ENCODE measurements around the gene C11orf87. TPM values are rescaled to one million over a fixed set of nuclear protein-coding genes. Genes with fewer than 3 reads are reported as not detected.
A peak's percentile ranks its signal among the peaks of the same experiment; 100 is the strongest.

C11orf87 gene
- total RNA-seq: not detected

DNA sequence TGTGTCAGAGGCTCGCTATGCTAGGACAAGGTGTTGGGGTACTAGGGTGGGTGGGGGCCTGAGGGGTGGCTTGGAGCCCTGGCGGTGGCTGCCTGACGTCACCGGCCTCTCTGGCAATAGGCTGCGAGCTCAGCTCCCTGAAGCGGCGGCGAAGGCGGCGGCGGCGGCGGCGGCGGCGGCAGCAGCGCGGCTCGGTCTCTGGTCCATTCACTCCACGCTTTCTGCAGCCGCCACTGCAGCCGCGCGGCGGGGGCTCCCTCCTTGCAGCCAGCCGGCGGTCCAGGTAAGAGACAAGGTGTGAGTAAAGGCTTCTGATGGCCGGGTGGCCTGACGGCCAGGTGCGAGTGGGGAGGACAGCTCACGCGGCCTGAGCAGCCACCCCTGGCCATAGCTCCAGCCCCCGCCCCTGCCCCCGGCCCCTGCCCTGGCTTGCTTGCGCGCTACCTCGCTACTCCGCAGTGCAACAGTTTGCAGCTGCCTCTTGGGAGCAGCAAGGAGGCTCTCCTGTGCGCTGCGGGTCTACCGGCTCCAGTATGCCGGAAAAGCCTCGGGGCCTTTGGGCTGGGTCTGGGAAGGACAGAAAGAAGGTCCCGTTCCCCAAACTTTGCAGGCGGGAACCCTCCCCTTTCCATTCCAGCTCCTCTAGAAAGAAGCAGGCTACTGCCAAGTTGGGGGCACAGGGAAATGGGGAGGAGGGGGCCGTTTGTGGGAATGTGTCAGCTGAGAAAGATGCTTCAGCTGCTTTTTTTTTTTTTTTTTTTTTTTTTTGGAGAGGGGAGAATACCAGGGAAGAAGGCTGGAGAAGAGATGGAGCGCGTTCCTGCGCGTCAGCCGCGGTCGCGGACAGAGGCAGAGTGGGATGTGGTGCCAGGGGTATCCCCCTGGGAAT is at the start of gene C11orf87:
Gene C11orf87 (plus strand): TSS at position 210 of the 889 bp plus-strand sequence. CDS start 1,444 bp downstream, outside the sequence.
- Histone ChIP-seq H3K4me3 (peak within 1 kb of the TSS; percentile 30 to 49 (median 40)), H3K9me3 (no peaks in the 10 kb centered on the region), H3K4me1 (peaks cover 17 to 32% (median 25%) of the 10 kb centered on the region in 4 donors), H3K27me3 (peaks cover 0 to 66% (median 30%) of the 10 kb centered on the region in 4 donors), H3K36me3 (no peaks in the 10 kb centered on the region), H3K27ac (replicated peaks in 1 of 4) (no peak within 1 kb of the TSS)
- TF ChIP-seq, protein P1, sequence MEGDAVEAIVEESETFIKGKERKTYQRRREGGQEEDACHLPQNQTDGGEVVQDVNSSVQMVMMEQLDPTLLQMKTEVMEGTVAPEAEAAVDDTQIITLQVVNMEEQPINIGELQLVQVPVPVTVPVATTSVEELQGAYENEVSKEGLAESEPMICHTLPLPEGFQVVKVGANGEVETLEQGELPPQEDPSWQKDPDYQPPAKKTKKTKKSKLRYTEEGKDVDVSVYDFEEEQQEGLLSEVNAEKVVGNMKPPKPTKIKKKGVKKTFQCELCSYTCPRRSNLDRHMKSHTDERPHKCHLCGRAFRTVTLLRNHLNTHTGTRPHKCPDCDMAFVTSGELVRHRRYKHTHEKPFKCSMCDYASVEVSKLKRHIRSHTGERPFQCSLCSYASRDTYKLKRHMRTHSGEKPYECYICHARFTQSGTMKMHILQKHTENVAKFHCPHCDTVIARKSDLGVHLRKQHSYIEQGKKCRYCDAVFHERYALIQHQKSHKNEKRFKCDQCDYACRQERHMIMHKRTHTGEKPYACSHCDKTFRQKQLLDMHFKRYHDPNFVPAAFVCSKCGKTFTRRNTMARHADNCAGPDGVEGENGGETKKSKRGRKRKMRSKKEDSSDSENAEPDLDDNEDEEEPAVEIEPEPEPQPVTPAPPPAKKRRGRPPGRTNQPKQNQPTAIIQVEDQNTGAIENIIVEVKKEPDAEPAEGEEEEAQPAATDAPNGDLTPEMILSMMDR (IDR thresholded peaks at IDR 0.05): no peak
- TF ChIP-seq EP300 (IDR thresholded peaks at IDR 0.05) (no peak), POLR2A (IDR thresholded peaks at IDR 0.05; ENCODE audit: low read depth) (no peak), POLR2AphosphoS5 (IDR thresholded peaks at IDR 0.05) (no peak)
- no peak for DNase-seq (ENCODE audit: extremely low spot score)
- intact Hi-C loops (cut with DNase I): no loop called here
- under 1% methylated on average over 20 of the region's 54 CpGs for WGBS

DNA sequence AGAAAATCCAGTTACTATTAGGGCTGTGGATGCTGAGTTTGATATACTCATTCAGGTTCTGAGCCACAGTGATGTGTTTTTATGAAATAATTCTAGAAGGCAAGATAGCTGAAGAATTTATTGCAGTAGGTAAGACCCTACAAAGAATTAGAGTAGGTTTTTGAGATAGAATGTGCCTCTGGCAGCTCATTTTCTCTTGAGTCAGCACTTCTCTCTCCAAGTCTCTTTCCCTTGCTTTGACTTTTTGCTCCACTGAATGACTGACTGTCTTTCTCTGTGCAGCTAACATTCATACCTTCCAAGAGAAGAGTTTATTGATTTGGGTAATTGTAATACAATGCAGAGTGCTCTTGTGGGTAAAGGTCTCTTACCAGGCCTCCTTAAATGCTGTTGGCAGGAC is 48.0 kb upstream of the C11orf87 start:
- no peak for TF ChIP-seq POLR2A (IDR thresholded peaks at IDR 0.05; ENCODE audit: low read depth)
- no peak for TF ChIP-seq EP300 (IDR thresholded peaks at IDR 0.05)
- TF ChIP-seq POLR2AphosphoS5 (IDR thresholded peaks at IDR 0.05): no peak
- TF ChIP-seq, protein P1 (IDR thresholded peaks at IDR 0.05): no peak
- no peaks in the 10 kb centered on the region for H3K27me3 ChIP-seq
- H3K36me3 ChIP-seq: no peaks in the 10 kb centered on the region
- peaks cover 0 to 4% (median 0%) of the 10 kb centered on the region in 4 donors for H3K9me3 ChIP-seq
- DNase-seq (ENCODE audit: extremely low spot score): no peak
- peaks cover 0 to 15% (median 7%) of the 10 kb centered on the region in 4 donors for H3K4me1 ChIP-seq
- intact Hi-C loops (cut with DNase I): no loop called here
- no peak overlapping the region for H3K27ac ChIP-seq (replicated peaks in 1 of 4)
- no peak overlapping the region for H3K4me3 ChIP-seq

DNA sequence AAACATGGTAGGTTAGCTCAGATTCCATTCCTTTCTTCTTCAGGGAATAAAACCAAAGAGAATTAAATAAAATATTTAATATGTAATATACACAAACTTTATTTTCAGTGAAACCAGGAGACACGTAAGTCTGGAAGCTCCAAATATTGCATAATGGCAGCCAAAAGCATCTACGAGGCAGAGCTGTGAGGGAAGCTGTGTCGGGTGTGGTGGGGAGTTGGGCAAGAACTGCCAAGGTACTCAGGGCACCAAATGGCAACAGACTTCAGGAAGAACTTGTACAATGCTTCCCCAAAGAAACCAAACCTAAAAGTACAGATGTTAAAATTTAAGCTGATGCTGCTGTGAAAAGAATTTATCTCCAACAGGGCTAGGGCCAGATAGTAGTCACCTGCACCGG is 47.5 kb upstream of the C11orf87 start:
- intact Hi-C loops (cut with DNase I): no loop called here
- H3K36me3 ChIP-seq: no peaks in the 10 kb centered on the region
- H3K27me3 ChIP-seq: no peaks in the 10 kb centered on the region
- H3K9me3 ChIP-seq: no peaks in the 10 kb centered on the region
- H3K4me1 ChIP-seq: peaks cover 0 to 15% (median 7%) of the 10 kb centered on the region in 4 donors
- no peak for TF ChIP-seq POLR2AphosphoS5 (IDR thresholded peaks at IDR 0.05)
- TF ChIP-seq, protein P1 (IDR thresholded peaks at IDR 0.05): no peak
- no peak for TF ChIP-seq EP300 (IDR thresholded peaks at IDR 0.05)
- TF ChIP-seq POLR2A (IDR thresholded peaks at IDR 0.05; ENCODE audit: low read depth): no peak
- no peak overlapping the region for H3K27ac ChIP-seq (replicated peaks in 1 of 4)
- 88% methylated on average over 4 of the region's 4 CpGs for WGBS
- no peak overlapping the region for H3K4me3 ChIP-seq
- no peak for DNase-seq (ENCODE audit: extremely low spot score)

DNA sequence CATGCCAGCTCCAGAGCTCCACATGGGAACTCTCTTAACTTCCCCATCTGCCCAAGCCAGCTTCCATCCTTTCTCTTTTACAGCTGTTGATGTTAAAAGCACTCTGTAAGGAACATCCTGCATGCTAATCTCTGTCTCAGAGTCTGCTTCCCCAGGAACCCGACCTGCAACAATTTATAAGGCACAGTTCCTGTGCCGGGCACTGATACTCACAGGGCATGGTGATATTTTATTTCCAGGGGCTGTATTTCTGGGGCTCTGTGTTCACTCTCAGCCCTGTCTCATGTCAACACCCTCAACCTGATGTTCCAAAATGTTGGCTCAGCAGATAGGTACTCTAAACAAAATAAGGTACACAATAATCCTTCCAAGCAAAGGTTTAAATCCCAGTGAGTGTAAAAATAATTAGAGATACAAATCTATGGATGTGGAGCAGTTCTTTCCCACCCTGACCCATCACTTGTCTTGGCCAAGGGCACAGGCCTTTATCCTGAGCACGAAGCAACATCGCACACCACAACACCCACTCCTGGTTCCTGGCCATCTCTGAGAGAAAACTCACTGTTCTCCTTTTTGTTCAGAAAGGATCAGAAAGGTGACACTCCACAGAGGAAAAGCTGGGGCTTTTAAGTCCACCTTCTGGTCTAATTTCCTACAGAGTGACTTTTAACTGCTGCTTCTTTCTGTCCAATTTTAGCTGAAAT is 44.8 kb upstream of the C11orf87 start:
- Histone ChIP-seq H3K36me3 (no peaks in the 10 kb centered on the region), H3K27me3 (no peaks in the 10 kb centered on the region), H3K4me3 (no peak overlapping the region), H3K9me3 (no peaks in the 10 kb centered on the region), H3K4me1 (peaks cover 0 to 15% (median 7%) of the 10 kb centered on the region in 4 donors), H3K27ac (replicated peaks in 1 of 4) (no peak overlapping the region)
- TF ChIP-seq POLR2A (IDR thresholded peaks at IDR 0.05; ENCODE audit: low read depth) (no peak), POLR2AphosphoS5 (IDR thresholded peaks at IDR 0.05) (no peak), EP300 (IDR thresholded peaks at IDR 0.05) (no peak)
- TF ChIP-seq, protein P1 (IDR thresholded peaks at IDR 0.05): no peak
- intact Hi-C loops (cut with DNase I): no loop called here
- DNase-seq (ENCODE audit: extremely low spot score): no peak
- 66% methylated on average over 4 of the region's 4 CpGs for WGBS

Data from esophagus muscularis mucosa (tissue), 4 donors.